MM.1S (cell line): Measurements from ENCODE around the gene CERS6.

ENCODE experiments used
- EZH2 ChIP-seq: fragments of 300-600 bp; sonication (generic); optimal IDR thresholded peaks from 2 replicates; pipeline ENCODE3; 2017; ENCODE audit warnings: low read depth, mild to moderate bottlenecking, antibody characterized with exemption, low read length, mixed read lengths
- EZH2phosphoT487 ChIP-seq: fragments of 300-600 bp; sonication (generic); IDR thresholded peaks from 2 replicates; pipeline ENCODE4 v1.6.1; 2018; ENCODE audit warnings: antibody characterized with exemption, low read length
- TF ChIP-seq, protein P1 (sequence below): fragments of 300-600 bp; sonication (generic); IDR thresholded peaks from 2 replicates; pipeline ENCODE4 v1.5.1; 2016; ENCODE audit warnings: antibody characterized with exemption, low read length, mixed read lengths

DNA sequence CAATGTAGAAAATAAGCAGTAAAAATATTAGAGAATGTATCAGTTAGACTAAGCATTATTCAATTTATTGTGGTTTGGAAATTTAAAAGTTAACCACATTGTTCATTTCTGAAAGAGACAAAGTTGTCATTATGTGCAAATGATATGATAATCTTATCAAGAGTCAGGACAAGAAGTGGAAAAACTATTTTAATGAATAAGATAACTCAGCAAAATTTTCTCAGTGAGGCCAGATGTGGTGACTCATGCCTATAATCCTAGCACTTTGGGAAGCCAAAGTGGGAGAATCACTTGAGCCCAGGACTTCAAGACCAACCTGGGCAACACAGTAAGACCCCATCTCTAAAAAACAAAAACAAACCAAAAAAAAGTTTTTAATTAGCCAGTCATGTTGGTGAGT, 39.5 kb upstream of the CERS6 start:
- TF ChIP-seq, protein P1, sequence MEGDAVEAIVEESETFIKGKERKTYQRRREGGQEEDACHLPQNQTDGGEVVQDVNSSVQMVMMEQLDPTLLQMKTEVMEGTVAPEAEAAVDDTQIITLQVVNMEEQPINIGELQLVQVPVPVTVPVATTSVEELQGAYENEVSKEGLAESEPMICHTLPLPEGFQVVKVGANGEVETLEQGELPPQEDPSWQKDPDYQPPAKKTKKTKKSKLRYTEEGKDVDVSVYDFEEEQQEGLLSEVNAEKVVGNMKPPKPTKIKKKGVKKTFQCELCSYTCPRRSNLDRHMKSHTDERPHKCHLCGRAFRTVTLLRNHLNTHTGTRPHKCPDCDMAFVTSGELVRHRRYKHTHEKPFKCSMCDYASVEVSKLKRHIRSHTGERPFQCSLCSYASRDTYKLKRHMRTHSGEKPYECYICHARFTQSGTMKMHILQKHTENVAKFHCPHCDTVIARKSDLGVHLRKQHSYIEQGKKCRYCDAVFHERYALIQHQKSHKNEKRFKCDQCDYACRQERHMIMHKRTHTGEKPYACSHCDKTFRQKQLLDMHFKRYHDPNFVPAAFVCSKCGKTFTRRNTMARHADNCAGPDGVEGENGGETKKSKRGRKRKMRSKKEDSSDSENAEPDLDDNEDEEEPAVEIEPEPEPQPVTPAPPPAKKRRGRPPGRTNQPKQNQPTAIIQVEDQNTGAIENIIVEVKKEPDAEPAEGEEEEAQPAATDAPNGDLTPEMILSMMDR: no peak
- TF ChIP-seq EZH2phosphoT487: no peak
- TF ChIP-seq EZH2: no peak
